Head of caudate nucleus (tissue), 42 donors: ENCODE results near the gene KDM2B.
A peak's percentile ranks its signal among the peaks of the same experiment; 100 is the strongest.
"Not testable (repeated sequence)": the region's sequence is repeated elsewhere in the genome, so short reads cannot be mapped to it uniquely, and the experiment has no call there.

Experiments
- DNase-seq, 42 donors: peaks; one replicate each; pipeline versions ENCODE4 v3.0.0 to v3.0.0-alpha.2; 2020 to 2021; ENCODE audit warnings: mixed read lengths in 7 of 42
- intact Hi-C: fragments of 100-400 bp; cut with DNase I; formaldehyde crosslinking; loops from one replicate; pipeline ENCODE4 v1.15.0; 2022

KDM2B gene

GRCh38 chr12:121388421-121388981 lies 192.3 kb downstream of the KDM2B start:
- DNase-seq: peak in 34 of 42 donors; percentile 11 to 74 (median 41)
- intact Hi-C loops: no loop called here

GRCh38 chr12:121384891-121385290 lies 195.9 kb downstream of the KDM2B start:
- DNase-seq, intact Hi-C loops: not testable (repeated sequence)

- DNase-seq: no peak
- intact Hi-C loops: no loop called here
Observed at GRCh38 chr12:121383601-121384021, 197.2 kb downstream of the KDM2B start.

- DNase-seq: no peak
- intact Hi-C loops: no loop called here
Observed at GRCh38 chr12:121379945-121380344, 200.9 kb downstream of the KDM2B start.
